ENCODE results near the gene DPP9.
"Not testable (repeated sequence)": the region's sequence is repeated elsewhere in the genome, so short reads cannot be mapped to it uniquely, and the experiment has no call there.

Gene DPP9

DNA sequence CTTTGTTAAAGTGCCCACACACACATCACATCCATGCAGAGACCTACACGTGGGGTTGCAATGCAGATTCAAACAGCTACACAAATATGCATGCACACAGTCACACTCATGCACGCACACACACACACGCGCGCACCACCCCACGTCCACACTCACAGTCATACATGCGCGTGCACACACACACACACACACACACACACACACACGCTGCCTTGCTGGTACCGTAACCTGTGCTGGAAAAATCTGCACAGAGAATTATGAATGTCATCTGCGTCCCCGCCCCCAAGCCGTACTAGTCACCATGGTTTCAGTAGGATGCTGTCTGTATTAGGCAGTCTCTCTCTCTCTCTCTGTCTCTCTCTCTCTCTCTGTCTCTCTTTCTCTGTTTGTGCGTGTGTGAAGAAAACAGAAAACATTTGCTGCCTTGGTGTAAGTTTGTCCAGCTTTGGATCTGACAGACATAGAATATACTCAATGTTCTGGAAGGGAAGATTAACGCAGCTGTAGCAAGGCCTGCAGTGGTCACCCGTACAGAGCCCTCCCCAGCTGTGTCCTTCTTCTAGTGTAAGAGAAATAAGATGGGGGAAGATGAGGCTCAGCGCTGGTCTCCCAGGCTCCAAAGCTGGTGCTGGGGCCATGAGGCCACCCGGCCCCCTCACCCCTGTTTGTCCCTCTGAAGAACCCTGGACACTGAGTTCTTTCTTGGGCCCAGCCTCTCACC lies 26.4 kb upstream of the DPP9 start:
- Mint-ChIP-seq H3K36me3 (ENCODE audit: insufficient read depth) (no peaks in the 10 kb centered on the region), H3K9me3 (no peaks in the 10 kb centered on the region), H3K27ac (ENCODE audit: low read depth) (no peak overlapping the region), H3K4me3 (no peak overlapping the region), H3K27me3 (peaks cover 35% of the 10 kb centered on the region), H3K4me1 (no peaks in the 10 kb centered on the region)
- DNase-seq (ENCODE audit: low spot score in 2 of 2) (no peak), ATAC-seq (replicated peaks; ENCODE audit: extremely low read depth, poor library complexity, severe bottlenecking) (no peak)

GRCh38 chr19:4748589-4748988 lies 24.9 kb upstream of the DPP9 start:
- DNase-seq (ENCODE audit: low spot score in 2 of 2) (no peak), ATAC-seq (replicated peaks; ENCODE audit: extremely low read depth, poor library complexity, severe bottlenecking) (no peak)
- no peaks in the 10 kb centered on the region for H3K4me1 Mint-ChIP-seq
- H3K9me3 Mint-ChIP-seq: no peaks in the 10 kb centered on the region
- no peaks in the 10 kb centered on the region for H3K36me3 Mint-ChIP-seq (ENCODE audit: insufficient read depth)
- no peak overlapping the region for H3K4me3 Mint-ChIP-seq
- H3K27me3 Mint-ChIP-seq: peaks cover 36% of the 10 kb centered on the region
- no peak overlapping the region for H3K27ac Mint-ChIP-seq (ENCODE audit: low read depth)

DNA sequence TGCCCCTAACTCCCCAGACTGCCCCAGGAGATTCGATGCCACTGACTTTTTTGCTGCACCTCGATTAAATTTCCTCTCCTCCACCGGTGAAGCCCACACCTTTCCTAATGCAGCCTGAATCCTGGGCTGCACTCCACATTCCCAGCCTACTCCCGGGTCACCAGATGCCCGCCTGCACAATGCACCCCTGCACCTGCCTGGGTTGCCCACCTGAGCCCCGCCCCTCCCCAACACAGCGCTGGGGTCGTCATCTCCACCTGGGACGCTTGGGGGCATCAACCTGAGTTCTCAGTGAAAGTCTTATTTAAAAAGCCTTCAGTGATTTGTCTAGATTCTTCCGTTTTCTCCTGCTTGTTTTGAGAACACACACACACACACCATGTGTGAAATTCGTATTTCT lies 24.5 kb upstream of the DPP9 start:
- Mint-ChIP-seq H3K27me3 (peaks cover 40% of the 10 kb centered on the region), H3K4me3 (no peak overlapping the region), H3K4me1 (no peaks in the 10 kb centered on the region), H3K9me3 (no peaks in the 10 kb centered on the region), H3K27ac (ENCODE audit: low read depth) (no peak overlapping the region), H3K36me3 (ENCODE audit: insufficient read depth) (no peaks in the 10 kb centered on the region)
- ATAC-seq (replicated peaks; ENCODE audit: extremely low read depth, poor library complexity, severe bottlenecking) (no peak), DNase-seq (ENCODE audit: low spot score in 2 of 2) (no peak)

GRCh38 chr19:4745986-4746385 lies 22.3 kb upstream of the DPP9 start:
- H3K4me3 Mint-ChIP-seq: no peak overlapping the region
- no peak for DNase-seq (ENCODE audit: low spot score in 2 of 2)

DNA sequence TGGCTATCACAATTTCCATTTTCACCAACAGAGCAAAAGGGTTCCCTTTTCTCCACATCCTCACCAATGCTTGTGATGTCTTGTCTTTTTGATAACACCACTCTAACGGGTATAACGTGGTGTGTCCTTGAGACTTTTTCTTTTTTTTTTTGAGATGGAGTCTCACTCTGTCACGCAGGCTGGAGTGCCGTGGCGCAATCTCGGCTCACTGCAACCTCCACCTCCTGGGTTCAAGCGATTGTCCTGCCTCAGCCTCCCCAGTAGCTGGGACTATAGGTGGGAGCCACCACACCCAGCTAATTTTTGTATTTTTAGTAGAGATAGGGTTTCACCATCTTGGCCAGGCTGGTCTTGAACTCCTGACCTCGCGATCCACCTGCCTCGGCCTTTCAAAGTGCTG lies 21.5 kb upstream of the DPP9 start:
- not testable (repeated sequence) for ATAC-seq (replicated peaks; ENCODE audit: extremely low read depth, poor library complexity, severe bottlenecking); H3K9me3 Mint-ChIP-seq; H3K27ac Mint-ChIP-seq (ENCODE audit: low read depth); H3K4me1 Mint-ChIP-seq; H3K36me3 Mint-ChIP-seq (ENCODE audit: insufficient read depth); DNase-seq (ENCODE audit: low spot score in 2 of 2); H3K4me3 Mint-ChIP-seq
- H3K27me3 Mint-ChIP-seq: peaks cover 51% of the 10 kb centered on the region

More at GRCh38 chr19:4745986-4746385, 22.3 kb upstream of the DPP9 start:
- H3K27ac Mint-ChIP-seq (ENCODE audit: low read depth): no peak overlapping the region
- H3K27me3 Mint-ChIP-seq: peaks cover 55% of the 10 kb centered on the region
- no peaks in the 10 kb centered on the region for H3K36me3 Mint-ChIP-seq (ENCODE audit: insufficient read depth)
- no peaks in the 10 kb centered on the region for H3K4me1 Mint-ChIP-seq
- no peak for ATAC-seq (replicated peaks; ENCODE audit: extremely low read depth, poor library complexity, severe bottlenecking)
- no peaks in the 10 kb centered on the region for H3K9me3 Mint-ChIP-seq

- H3K27me3 Mint-ChIP-seq: peaks cover 45% of the 10 kb centered on the region
- H3K27ac Mint-ChIP-seq (ENCODE audit: low read depth): no peak overlapping the region
- no peaks in the 10 kb centered on the region for H3K4me1 Mint-ChIP-seq
- ATAC-seq (replicated peaks; ENCODE audit: extremely low read depth, poor library complexity, severe bottlenecking) (no peak), DNase-seq (ENCODE audit: low spot score in 2 of 2) (no peak)
- no peaks in the 10 kb centered on the region for H3K9me3 Mint-ChIP-seq
- H3K4me3 Mint-ChIP-seq: no peak overlapping the region
- no peaks in the 10 kb centered on the region for H3K36me3 Mint-ChIP-seq (ENCODE audit: insufficient read depth)
These were observed 21.0 kb upstream of the DPP9 start for GRCh38 chr19:4744451-4745174.

DNA sequence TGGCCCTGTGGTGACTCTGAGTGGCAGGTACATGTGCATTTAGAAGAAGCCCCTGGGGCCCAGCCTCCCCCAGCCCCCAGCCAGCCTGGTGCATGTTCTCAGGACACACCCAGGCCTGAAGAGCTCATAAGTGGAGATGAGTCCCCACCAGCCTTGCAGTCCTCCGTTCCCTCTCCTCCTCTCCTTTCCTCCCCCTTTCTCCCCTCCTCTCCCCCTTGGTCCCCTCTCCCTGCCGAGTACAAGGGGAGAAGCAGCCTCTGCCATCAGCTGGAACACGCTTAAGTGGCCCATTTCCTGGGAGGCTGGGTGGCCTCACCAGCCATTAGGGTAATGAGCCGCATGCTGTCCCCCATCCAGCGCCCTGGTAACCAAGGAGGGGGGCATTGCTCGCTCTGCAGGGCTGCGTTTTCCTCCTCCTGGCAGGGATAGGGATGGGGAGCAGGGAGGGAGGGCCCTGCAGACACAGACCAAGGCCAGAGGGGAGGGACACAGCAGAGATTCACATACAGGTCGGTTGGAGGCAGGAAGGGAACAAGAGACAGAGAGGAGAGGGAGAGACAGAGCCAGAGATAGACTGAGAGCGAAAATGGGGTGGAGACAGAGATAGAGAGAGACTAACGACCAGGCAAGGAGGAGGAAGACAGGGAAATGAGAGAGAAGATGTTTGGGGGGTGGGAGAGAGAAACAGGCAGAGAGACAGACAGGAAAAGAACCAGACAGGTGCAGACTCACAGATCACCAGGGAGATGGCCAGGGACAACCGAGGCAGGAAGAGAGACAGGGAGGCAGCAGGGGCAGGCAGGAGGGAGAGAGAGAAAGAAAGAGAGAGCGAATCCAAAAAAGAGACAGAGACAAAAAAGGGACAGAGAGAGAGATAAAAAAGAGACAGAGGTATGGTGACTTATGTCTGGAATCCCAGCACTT lies 19.3 kb upstream of the DPP9 start:
- H3K9me3 Mint-ChIP-seq: no peaks in the 10 kb centered on the region
- no peak for ATAC-seq (replicated peaks; ENCODE audit: extremely low read depth, poor library complexity, severe bottlenecking)
- no peak for DNase-seq (ENCODE audit: low spot score in 2 of 2)
- H3K27me3 Mint-ChIP-seq: peaks cover 41% of the 10 kb centered on the region
- no peak overlapping the region for H3K4me3 Mint-ChIP-seq
- H3K27ac Mint-ChIP-seq (ENCODE audit: low read depth): no peak overlapping the region
- no peaks in the 10 kb centered on the region for H3K4me1 Mint-ChIP-seq
- no peaks in the 10 kb centered on the region for H3K36me3 Mint-ChIP-seq (ENCODE audit: insufficient read depth)

DNA sequence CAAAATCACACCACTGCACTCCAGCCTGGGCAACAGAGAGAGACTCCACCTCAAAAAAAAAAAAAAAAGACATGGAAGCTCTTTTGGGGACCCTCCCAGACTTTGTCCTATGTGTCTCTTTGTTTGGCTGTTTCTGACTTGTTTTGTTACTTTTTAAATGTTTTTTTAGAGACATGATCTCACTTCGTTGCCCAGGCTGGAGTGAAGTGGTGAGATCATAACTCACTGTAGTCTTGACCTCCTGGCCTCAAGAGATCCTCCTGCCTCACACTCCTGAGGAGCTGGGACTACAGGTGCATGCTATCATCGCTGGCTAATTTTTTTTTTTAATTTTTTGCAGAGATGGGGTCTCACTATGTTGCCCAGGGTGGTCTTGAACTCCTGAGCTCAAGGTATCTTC lies 16.4 kb upstream of the DPP9 start:
- no peaks in the 10 kb centered on the region for H3K4me1 Mint-ChIP-seq
- no peak overlapping the region for H3K27ac Mint-ChIP-seq (ENCODE audit: low read depth)
- no peaks in the 10 kb centered on the region for H3K9me3 Mint-ChIP-seq
- ATAC-seq (replicated peaks; ENCODE audit: extremely low read depth, poor library complexity, severe bottlenecking) (no peak), DNase-seq (ENCODE audit: low spot score in 2 of 2) (no peak)
- H3K36me3 Mint-ChIP-seq (ENCODE audit: insufficient read depth): no peaks in the 10 kb centered on the region
- peaks cover 30% of the 10 kb centered on the region for H3K27me3 Mint-ChIP-seq
- no peak overlapping the region for H3K4me3 Mint-ChIP-seq

- no peaks in the 10 kb centered on the region for H3K36me3 Mint-ChIP-seq (ENCODE audit: insufficient read depth)
These were observed 15.1 kb upstream of the DPP9 start for GRCh38 chr19:4738734-4739133.

DNA sequence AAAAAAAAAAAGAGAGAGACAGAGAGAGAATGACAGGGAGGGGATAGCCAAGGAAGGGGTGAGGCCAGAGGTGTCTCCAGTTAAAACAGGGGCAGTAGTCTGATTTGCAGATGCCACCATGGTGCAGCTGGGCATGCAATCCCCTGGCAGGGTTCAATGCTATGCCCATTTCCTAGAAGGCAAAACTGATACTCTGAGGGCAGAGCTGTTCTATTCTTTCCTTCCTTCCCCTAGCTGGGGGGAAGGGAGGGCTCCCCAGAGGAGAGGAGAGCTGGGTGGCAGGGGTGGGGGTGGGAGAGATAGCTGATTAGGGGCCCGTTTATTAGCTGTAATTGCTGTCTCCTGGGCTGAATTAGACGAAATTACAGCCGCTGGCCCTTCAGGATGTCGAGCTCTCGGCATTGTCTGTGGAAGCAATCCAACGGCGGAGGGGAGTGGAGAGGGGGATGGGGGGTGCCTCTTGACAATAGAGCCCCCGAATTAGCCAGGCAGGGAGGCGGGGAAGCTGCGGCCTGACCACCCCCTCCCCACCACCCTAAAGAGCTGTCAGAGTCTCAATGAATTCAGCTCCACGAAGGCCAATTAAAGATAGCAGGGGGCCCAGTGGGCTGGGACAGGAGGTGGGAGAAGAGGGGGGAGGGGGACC lies 14.4 kb upstream of the DPP9 start:
- H3K4me3 Mint-ChIP-seq: no peak overlapping the region
- H3K36me3 Mint-ChIP-seq (ENCODE audit: insufficient read depth): no peaks in the 10 kb centered on the region
- no peak for ATAC-seq (replicated peaks; ENCODE audit: extremely low read depth, poor library complexity, severe bottlenecking)
- no peak for DNase-seq (ENCODE audit: low spot score in 2 of 2)
- H3K27me3 Mint-ChIP-seq: peaks cover 31% of the 10 kb centered on the region
- H3K4me1 Mint-ChIP-seq: no peaks in the 10 kb centered on the region
- no peak overlapping the region for H3K27ac Mint-ChIP-seq (ENCODE audit: low read depth)
- H3K9me3 Mint-ChIP-seq: no peaks in the 10 kb centered on the region

More at GRCh38 chr19:4738734-4739133, 15.1 kb upstream of the DPP9 start:
- ATAC-seq (replicated peaks; ENCODE audit: extremely low read depth, poor library complexity, severe bottlenecking): no peak
- Mint-ChIP-seq H3K27me3 (peaks cover 30% of the 10 kb centered on the region), H3K4me1 (no peaks in the 10 kb centered on the region), H3K27ac (ENCODE audit: low read depth) (no peak overlapping the region), H3K4me3 (no peak overlapping the region), H3K9me3 (no peaks in the 10 kb centered on the region)
- DNase-seq (ENCODE audit: low spot score in 2 of 2): no peak

- Mint-ChIP-seq H3K27ac (ENCODE audit: low read depth) (peak overlapping the region; percentile 23), H3K9me3 (no peaks in the 10 kb centered on the region), H3K4me1 (peaks cover 7% of the 10 kb centered on the region), H3K27me3 (peaks cover 25% of the 10 kb centered on the region), H3K36me3 (ENCODE audit: insufficient read depth) (peaks cover 3% of the 10 kb centered on the region), H3K4me3 (no peak overlapping the region)
- DNase-seq (ENCODE audit: low spot score in 2 of 2): no peak
- ATAC-seq (replicated peaks; ENCODE audit: extremely low read depth, poor library complexity, severe bottlenecking): no peak
These were observed 10.2 kb upstream of the DPP9 start for GRCh38 chr19:4733755-4734345.

DNA sequence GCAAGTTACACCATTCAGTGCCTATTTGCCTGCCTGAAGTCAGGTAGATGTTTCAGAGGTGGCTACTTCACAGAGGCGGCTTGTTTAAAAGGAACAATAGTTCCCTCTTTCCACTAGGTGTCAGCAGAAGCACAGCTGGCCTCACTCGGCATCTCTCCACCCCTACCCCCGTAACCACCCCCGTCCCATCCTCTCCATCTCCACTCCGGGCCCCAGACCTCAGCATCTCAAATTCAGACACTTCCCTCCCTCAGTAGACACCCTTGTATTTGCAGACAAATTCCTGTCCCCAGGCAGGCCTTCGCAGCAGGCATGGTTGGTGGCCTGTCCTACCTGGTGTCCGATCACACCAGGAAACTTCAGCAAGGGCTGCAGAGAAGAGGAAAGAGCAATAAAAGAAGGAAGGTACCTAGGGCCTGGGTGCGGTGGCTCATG lies 9.1 kb upstream of the DPP9 start:
- H3K27ac Mint-ChIP-seq (ENCODE audit: low read depth): no peak overlapping the region
- H3K4me3 Mint-ChIP-seq: no peak overlapping the region
- ATAC-seq (replicated peaks; ENCODE audit: extremely low read depth, poor library complexity, severe bottlenecking): peak; percentile 84
- peaks cover 3% of the 10 kb centered on the region for H3K36me3 Mint-ChIP-seq (ENCODE audit: insufficient read depth)
- H3K4me1 Mint-ChIP-seq: peaks cover 7% of the 10 kb centered on the region
- peak; percentile 20 to 25 for DNase-seq (ENCODE audit: low spot score in 2 of 2)
- H3K9me3 Mint-ChIP-seq: no peaks in the 10 kb centered on the region
- peaks cover 15% of the 10 kb centered on the region for H3K27me3 Mint-ChIP-seq

All from central memory CD8-positive, alpha-beta T cell (primary cell).